NCI-H446 (cell line): ENCODE measurements around the gene TMEM273.

Experiments used
- DNase-seq, 2 experiments: peaks; one replicate each; lab custom pipeline; 2025; lab: John Stamatoyannopoulos, UW

Gene TMEM273

GRCh38 chr10:49115015-49115795 lies 73.0 kb downstream of the TMEM273 start, which contains the start of gene VSTM4:
Gene VSTM4 (minus strand): TSS chr10:49115522. CDS start chr10:49115485, 37 bp downstream.
- DNase-seq: peak in 1 of 2 experiments; percentile 12

- DNase-seq: no peak
Observed at GRCh38 chr10:49114718-49115014, 73.5 kb downstream of the TMEM273 start.

- DNase-seq: no peak
Observed at GRCh38 chr10:49113741-49114141, 74.5 kb downstream of the TMEM273 start.

GRCh38 chr10:49112851-49113250 lies 75.3 kb downstream of the TMEM273 start:
- DNase-seq: no peak

- no peak for DNase-seq
Observed at GRCh38 chr10:49112098-49112497, 76.1 kb downstream of the TMEM273 start.

- no peak for DNase-seq
Observed at GRCh38 chr10:49111320-49111698, 76.9 kb downstream of the TMEM273 start.

GRCh38 chr10:49110684-49111319 lies 77.4 kb downstream of the TMEM273 start:
- no peak for DNase-seq

- no peak for DNase-seq
Observed at GRCh38 chr10:49109669-49110340, 78.4 kb downstream of the TMEM273 start.

GRCh38 chr10:49108656-49109055 lies 79.5 kb downstream of the TMEM273 start:
- no peak for DNase-seq

- no peak for DNase-seq
Observed at GRCh38 chr10:49107887-49108267, 80.3 kb downstream of the TMEM273 start.

- DNase-seq: no peak
Observed at GRCh38 chr10:49107111-49107886, 80.9 kb downstream of the TMEM273 start.

GRCh38 chr10:49106451-49106850 lies 81.7 kb downstream of the TMEM273 start:
- peak; percentile 26 to 75 for DNase-seq

- no peak for DNase-seq
Observed at GRCh38 chr10:49105076-49105475, 83.1 kb downstream of the TMEM273 start.
